Measurements from ENCODE around the gene TNNC2. TPM values are rescaled to one million over a fixed set of nuclear protein-coding genes. Genes with fewer than 3 reads are reported as not detected.

TNNC2 gene
- total RNA-seq, 1 experiment from 2014 or later, result not detected

DNA sequence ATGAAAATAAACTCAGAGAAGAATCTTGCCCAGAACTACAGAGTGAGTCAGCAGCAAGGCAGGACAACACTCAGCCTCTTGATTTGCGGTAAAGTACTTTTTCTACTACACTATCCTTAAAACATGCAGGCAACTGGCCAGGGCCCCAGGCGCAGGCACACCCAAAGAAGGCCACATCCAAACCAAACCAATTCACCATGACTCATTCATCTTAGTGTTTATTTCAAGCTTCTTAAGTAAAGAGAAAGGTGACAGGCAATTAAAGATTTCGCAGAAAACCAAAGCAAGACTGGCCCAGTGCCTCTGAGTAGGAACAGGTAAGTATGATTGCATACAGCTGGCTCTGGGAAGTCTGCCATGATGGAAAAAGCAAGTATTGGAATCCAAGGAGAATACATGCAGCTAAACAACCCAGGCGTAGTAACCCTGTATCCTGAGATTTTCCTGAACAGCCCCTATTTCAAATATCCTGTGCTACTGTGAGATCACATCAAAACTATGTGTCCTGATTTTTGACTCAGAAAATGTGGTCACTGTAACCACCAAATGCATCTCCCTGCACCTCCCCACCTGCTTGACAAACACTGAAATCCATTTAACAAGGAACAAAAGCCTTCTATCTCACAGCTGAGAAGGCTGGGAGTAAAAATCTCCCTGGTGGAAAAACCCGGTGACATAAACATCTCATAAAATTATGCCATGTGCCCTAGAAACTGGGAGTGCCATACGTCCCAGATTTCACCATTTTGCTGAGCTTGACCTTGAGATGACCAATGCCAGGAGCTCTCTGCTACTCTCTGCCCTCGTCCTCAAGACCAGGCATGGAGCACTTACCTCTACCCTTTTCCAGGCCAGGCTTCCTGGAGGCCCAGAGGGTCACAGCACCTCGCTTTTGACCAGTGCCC lies 47.8 kb downstream of the TNNC2 start:
- Mint-ChIP-seq H3K27ac (ENCODE audit: low read depth, unreplicated experiment) (peak overlapping the region; percentile 88), H3K36me3 (ENCODE audit: insufficient read depth, unreplicated experiment) (peaks cover 5% of the 10 kb centered on the region), H3K4me1 (ENCODE audit: insufficient read depth, unreplicated experiment) (peaks cover 58% of the 10 kb centered on the region), H3K4me3 (ENCODE audit: unreplicated experiment) (no peak overlapping the region), H3K27me3 (ENCODE audit: insufficient read depth, unreplicated experiment) (peaks cover 3% of the 10 kb centered on the region), H3K9me3 (ENCODE audit: unreplicated experiment) (no peaks in the 10 kb centered on the region)
- BruUV-seq (replicated peaks), result no TSS peak
- POLR2A ChIA-PET, result interaction anchor here (0.5 to 5.4 kb wide), 36 partner anchors 10 to 1298 kb away, joined by 3 to 91 read pairs (median 6); partner anchors contain the start of genes ACOT8, CTSA, DNTTIP1 and NEURL2
- CTCF ChIA-PET, result interaction anchor here (0.6 to 2.9 kb wide), 11 partner anchors 8 to 432 kb away, joined by 3 to 25 read pairs (median 5); no protein-coding TSS in a partner anchor
- intact Hi-C loops (cut with micrococcal nuclease), result no loop called here
- TF ChIP-seq, protein P1, sequence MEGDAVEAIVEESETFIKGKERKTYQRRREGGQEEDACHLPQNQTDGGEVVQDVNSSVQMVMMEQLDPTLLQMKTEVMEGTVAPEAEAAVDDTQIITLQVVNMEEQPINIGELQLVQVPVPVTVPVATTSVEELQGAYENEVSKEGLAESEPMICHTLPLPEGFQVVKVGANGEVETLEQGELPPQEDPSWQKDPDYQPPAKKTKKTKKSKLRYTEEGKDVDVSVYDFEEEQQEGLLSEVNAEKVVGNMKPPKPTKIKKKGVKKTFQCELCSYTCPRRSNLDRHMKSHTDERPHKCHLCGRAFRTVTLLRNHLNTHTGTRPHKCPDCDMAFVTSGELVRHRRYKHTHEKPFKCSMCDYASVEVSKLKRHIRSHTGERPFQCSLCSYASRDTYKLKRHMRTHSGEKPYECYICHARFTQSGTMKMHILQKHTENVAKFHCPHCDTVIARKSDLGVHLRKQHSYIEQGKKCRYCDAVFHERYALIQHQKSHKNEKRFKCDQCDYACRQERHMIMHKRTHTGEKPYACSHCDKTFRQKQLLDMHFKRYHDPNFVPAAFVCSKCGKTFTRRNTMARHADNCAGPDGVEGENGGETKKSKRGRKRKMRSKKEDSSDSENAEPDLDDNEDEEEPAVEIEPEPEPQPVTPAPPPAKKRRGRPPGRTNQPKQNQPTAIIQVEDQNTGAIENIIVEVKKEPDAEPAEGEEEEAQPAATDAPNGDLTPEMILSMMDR (IDR thresholded peaks at IDR 0.05; ENCODE audit: unreplicated experiment), result no peak
- peak; percentile 98 for DNase-seq (ENCODE audit: unreplicated experiment)

DNA sequence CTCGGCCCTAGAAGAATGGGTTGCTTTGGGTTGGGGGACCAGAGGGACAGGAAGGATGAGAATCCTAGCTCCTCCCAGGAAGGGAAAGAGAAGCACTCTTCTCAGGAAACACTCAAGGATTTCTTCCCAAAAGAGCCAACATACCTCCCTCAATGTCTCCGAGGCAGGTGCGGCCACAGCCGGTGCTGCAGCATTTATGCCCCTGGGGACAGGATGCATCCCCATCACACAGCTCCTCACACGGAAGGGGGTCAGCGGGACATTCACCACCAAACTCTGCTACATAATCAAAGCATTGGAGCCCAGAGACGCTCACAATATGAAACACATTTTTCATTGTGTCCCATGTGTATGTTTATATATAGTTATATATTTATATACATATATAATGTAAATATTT lies 50.2 kb downstream of the TNNC2 start:
- Mint-ChIP-seq H3K27me3 (ENCODE audit: insufficient read depth, unreplicated experiment) (peaks cover 11% of the 10 kb centered on the region), H3K36me3 (ENCODE audit: insufficient read depth, unreplicated experiment) (peaks cover 5% of the 10 kb centered on the region), H3K27ac (ENCODE audit: low read depth, unreplicated experiment) (no peak overlapping the region), H3K4me3 (ENCODE audit: unreplicated experiment) (no peak overlapping the region), H3K9me3 (ENCODE audit: unreplicated experiment) (no peaks in the 10 kb centered on the region), H3K4me1 (ENCODE audit: insufficient read depth, unreplicated experiment) (peaks cover 41% of the 10 kb centered on the region)
- intact Hi-C loops (cut with micrococcal nuclease), result no loop called here
- TF ChIP-seq, protein P1 (IDR thresholded peaks at IDR 0.05; ENCODE audit: unreplicated experiment), result no peak
- CTCF ChIA-PET, result interaction anchor here (0.6 to 2.9 kb wide), 5 partner anchors 15 to 458 kb away, joined by 3 to 15 read pairs (median 9); partner anchors contain the start of genes DNTTIP1 and WFDC3
- DNase-seq (ENCODE audit: unreplicated experiment), result no peak
- no TSS peak for BruUV-seq (replicated peaks)
- POLR2A ChIA-PET, result interaction anchor here (0.5 to 5.4 kb wide), 6 partner anchors 13 to 443 kb away, joined by 3 to 91 read pairs (median 4); partner anchors contain the start of genes DNTTIP1, PCIF1 and WFDC3

DNA sequence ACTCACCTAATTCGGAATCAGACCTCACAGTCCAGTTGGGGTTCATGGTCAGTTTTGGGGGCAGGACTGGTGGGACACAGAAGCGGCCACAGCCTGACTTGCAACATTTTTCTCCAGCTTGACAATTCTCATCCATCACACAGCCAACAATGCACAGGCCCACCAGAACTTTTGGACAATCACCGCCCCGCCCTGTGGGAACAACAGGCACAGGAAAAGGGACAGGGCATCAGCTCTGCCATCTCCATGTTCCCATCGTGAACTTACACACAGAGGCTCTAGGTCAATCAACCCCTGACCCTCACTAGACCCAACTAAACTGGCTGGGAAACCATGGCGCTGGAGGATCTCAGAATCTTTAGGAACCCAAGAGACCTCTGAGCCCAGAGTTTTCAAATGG lies 51.7 kb downstream of the TNNC2 start:
- Mint-ChIP-seq H3K4me1 (ENCODE audit: insufficient read depth, unreplicated experiment) (peaks cover 28% of the 10 kb centered on the region), H3K27me3 (ENCODE audit: insufficient read depth, unreplicated experiment) (peaks cover 11% of the 10 kb centered on the region), H3K9me3 (ENCODE audit: unreplicated experiment) (no peaks in the 10 kb centered on the region), H3K4me3 (ENCODE audit: unreplicated experiment) (no peak overlapping the region), H3K36me3 (ENCODE audit: insufficient read depth, unreplicated experiment) (peaks cover 5% of the 10 kb centered on the region), H3K27ac (ENCODE audit: low read depth, unreplicated experiment) (no peak overlapping the region)
- ChIA-PET POLR2A (interaction anchor here (1.2 to 1.6 kb wide), 2 partner anchors 439 to 457 kb away, joined by 3 to 5 read pairs; no protein-coding TSS in a partner anchor), CTCF (interaction anchor here (0.6 to 1.2 kb wide), 4 partner anchors 9 to 401 kb away, joined by 3 read pairs; no protein-coding TSS in a partner anchor)
- DNase-seq (ENCODE audit: unreplicated experiment), result no peak
- intact Hi-C loops (cut with micrococcal nuclease), result no loop called here
- TF ChIP-seq, protein P1 (IDR thresholded peaks at IDR 0.05; ENCODE audit: unreplicated experiment), result no peak
- no TSS peak for BruUV-seq (replicated peaks)

DNA sequence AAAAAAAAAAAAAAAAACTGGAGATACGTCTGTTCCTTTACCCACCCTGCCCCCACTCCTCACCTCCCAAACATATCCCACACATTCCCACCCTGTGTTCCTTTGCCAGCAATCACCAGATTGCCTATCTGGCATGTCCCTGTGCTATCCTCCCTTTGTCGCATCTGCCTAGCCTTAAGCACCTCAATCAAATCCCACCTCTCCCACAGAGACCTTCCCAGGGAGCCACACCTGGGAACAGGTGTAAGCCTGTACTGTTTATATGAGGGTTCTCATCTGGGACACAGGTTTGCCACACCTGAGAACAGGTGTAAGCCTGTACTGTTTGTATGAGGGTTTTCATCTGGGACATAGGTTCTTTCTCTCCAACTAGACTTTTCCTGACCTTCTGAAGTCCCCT lies 52.2 kb downstream of the TNNC2 start:
- CTCF ChIA-PET, result interaction anchor here (0.5 to 8.2 kb wide), 10 partner anchors 9 to 454 kb away, joined by 3 to 158 read pairs (median 3); no protein-coding TSS in a partner anchor
- BruUV-seq (replicated peaks), result no TSS peak
- no peak for DNase-seq (ENCODE audit: unreplicated experiment)
- intact Hi-C loops (cut with micrococcal nuclease), result no loop called here
- TF ChIP-seq, protein P1 (IDR thresholded peaks at IDR 0.05; ENCODE audit: unreplicated experiment), result no peak
- Mint-ChIP-seq H3K9me3 (ENCODE audit: unreplicated experiment) (no peaks in the 10 kb centered on the region), H3K27ac (ENCODE audit: low read depth, unreplicated experiment) (no peak overlapping the region), H3K27me3 (ENCODE audit: insufficient read depth, unreplicated experiment) (peaks cover 11% of the 10 kb centered on the region), H3K36me3 (ENCODE audit: insufficient read depth, unreplicated experiment) (peaks cover 5% of the 10 kb centered on the region), H3K4me1 (ENCODE audit: insufficient read depth, unreplicated experiment) (peaks cover 23% of the 10 kb centered on the region), H3K4me3 (ENCODE audit: unreplicated experiment) (no peak overlapping the region)
- POLR2A ChIA-PET, result interaction anchor here (0.6 kb wide), 1 partner anchor 412 kb away, joined by 3 read pairs; the partner anchor contains the start of gene SYS1
